Testis (tissue), 3 donors: ENCODE measurements around the gene ZFP36L2. TPM values are rescaled to one million over a fixed set of nuclear protein-coding genes. Genes with fewer than 3 reads are reported as not detected.

Experiments used
- DNase-seq: peaks from one replicate; pipeline ENCODE4 v3.0.0-alpha.2; 2019
- H3K27ac ChIP-seq, 2 donors: fragments of 200-600 bp; sonication (generic); one replicate each; pipeline ENCODE4 v1.5.1; 2019
- H3K27me3 ChIP-seq: fragments of 200-600 bp; sonication (generic); one replicate; pipeline ENCODE4 v1.5.1; 2019
- H3K36me3 ChIP-seq: fragments of 200-600 bp; sonication (generic); one replicate; pipeline ENCODE4 v1.5.1; 2017; ENCODE audit warnings: low read depth; ENCODE audit errors: missing control alignments
- H3K4me1 ChIP-seq: fragments of 200-600 bp; sonication (generic); one replicate; pipeline ENCODE4 v1.5.1; 2019
- H3K4me3 ChIP-seq, 2 donors: fragments of 200-600 bp; sonication (generic); one replicate each; pipeline ENCODE4 v1.5.1; 2017 to 2019
- H3K9me3 ChIP-seq: fragments of 200-600 bp; sonication (generic); one replicate; pipeline ENCODE4 v1.5.1; 2017
- CTCF ChIP-seq, 3 experiments: fragments of 450-650 bp in 2 of 3; fragments of 200-600 bp in 1 of 3; sonication (generic) in 1 of 3; IDR thresholded peaks; one replicate each; pipeline ENCODE4 v1.5.1; 2016 to 2019; ENCODE audit warnings: antibody characterized with exemption in 3 of 3, mild to moderate bottlenecking in 2 of 3, moderate library complexity in 1 of 3
- POLR2A ChIP-seq: fragments of 450-650 bp; IDR thresholded peaks from one replicate; pipeline ENCODE4 v1.6.1; 2017; ENCODE audit warnings: antibody characterized with exemption, mild to moderate bottlenecking, moderate library complexity
- WGBS, 2 donors: methylation state at CpG; one replicate each; pipeline ENCODE4 v1.1.5; 2018; 5-methylcytosine and 5-hydroxymethylcytosine counted together
- intact Hi-C: fragments of 100-400 bp; cut with DNase I; formaldehyde crosslinking; loops from one replicate; pipeline ENCODE4 v1.15.1; 2023; ENCODE audit warnings: low total_unique reads
- polyA plus RNA-seq: library from polyadenylated mRNA; stranded (reverse); fragments of 350-450 nt; fragmentation: Illumina TruSeq; extraction: RNeasy Lipid Tissue Mini Kit (QIAGEN cat#74804); gene quantifications from one replicate; pipeline ENCODE4 v1.2.3, GENCODE V29; 2014; ENCODE audit warnings: low read depth, low replicate concordance; ENCODE audit not compliant: insufficient read depth
- total RNA-seq, 2 donors: library from RNA; depleted of rRNA; stranded (reverse); fragments of >200 nt; gene quantifications; one replicate each; pipeline ENCODE4 v1.2.3, GENCODE V29; 2016

ZFP36L2 gene
- total and polyA plus RNA-seq, 3 donors from 2014 or later, result 35.7 to 54.4 (median 45.4) TPM

- WGBS, 2 donors, result 94 to 96% methylated on average over 4 to 6 of the region's 6 CpGs
- no peaks in the 10 kb centered on the region for H3K4me1 ChIP-seq
- peak overlapping the region in 1 of 2 donors; percentile 70 for H3K27ac ChIP-seq
- intact Hi-C loops, result no loop called here
- TF ChIP-seq POLR2A (no peak), CTCF (IDR thresholded peaks at IDR 0.05) (no peak)
- no peaks in the 10 kb centered on the region for H3K9me3 ChIP-seq
- H3K27me3 ChIP-seq, result no peaks in the 10 kb centered on the region
- no peak overlapping the region for H3K4me3 ChIP-seq
- H3K36me3 ChIP-seq, result no peaks in the 10 kb centered on the region
- no peak for DNase-seq
These were observed 40.1 kb downstream of the ZFP36L2 start for GRCh38 chr2:43186321-43186678.

GRCh38 chr2:43185146-43185545, 41.3 kb downstream of the ZFP36L2 start:
- H3K9me3 ChIP-seq, result no peaks in the 10 kb centered on the region
- no peak overlapping the region for H3K27ac ChIP-seq
- 88 to 95% methylated on average over 4 of the region's 4 CpGs for WGBS, 2 donors
- H3K27me3 ChIP-seq, result no peaks in the 10 kb centered on the region
- no peaks in the 10 kb centered on the region for H3K4me1 ChIP-seq
- intact Hi-C loops, result no loop called here
- no peak for TF ChIP-seq POLR2A
- no peak for TF ChIP-seq CTCF (IDR thresholded peaks at IDR 0.05)
- no peaks in the 10 kb centered on the region for H3K36me3 ChIP-seq
- H3K4me3 ChIP-seq, result no peak overlapping the region
- no peak for DNase-seq

GRCh38 chr2:43184339-43184895, 42.0 kb downstream of the ZFP36L2 start:
- no peak for DNase-seq
- no peaks in the 10 kb centered on the region for H3K36me3 ChIP-seq
- intact Hi-C loops, result no loop called here
- WGBS, 2 donors, result 86 to 91% methylated on average over 12 of the region's 12 CpGs
- peaks cover 1% of the 10 kb centered on the region for H3K4me1 ChIP-seq
- no peak overlapping the region for H3K4me3 ChIP-seq
- no peak overlapping the region for H3K27ac ChIP-seq
- H3K27me3 ChIP-seq, result no peaks in the 10 kb centered on the region
- H3K9me3 ChIP-seq, result no peaks in the 10 kb centered on the region
- TF ChIP-seq POLR2A (no peak), CTCF (IDR thresholded peaks at IDR 0.05) (no peak)

GRCh38 chr2:43183743-43184142, 42.7 kb downstream of the ZFP36L2 start:
- no peak for TF ChIP-seq POLR2A
- no peak for TF ChIP-seq CTCF (IDR thresholded peaks at IDR 0.05)
- no peak overlapping the region for H3K27ac ChIP-seq
- H3K36me3 ChIP-seq, result no peaks in the 10 kb centered on the region
- no peaks in the 10 kb centered on the region for H3K9me3 ChIP-seq
- DNase-seq, result no peak
- H3K4me1 ChIP-seq, result peaks cover 8% of the 10 kb centered on the region
- no peaks in the 10 kb centered on the region for H3K27me3 ChIP-seq
- intact Hi-C loops, result no loop called here
- no peak overlapping the region for H3K4me3 ChIP-seq
- WGBS, 2 donors, result 70 to 91% methylated on average over 5 of the region's 5 CpGs

- Histone ChIP-seq H3K36me3 (no peaks in the 10 kb centered on the region), H3K9me3 (no peaks in the 10 kb centered on the region), H3K4me1 (peaks cover 16% of the 10 kb centered on the region), H3K4me3 (no peak overlapping the region), H3K27ac (no peak overlapping the region), H3K27me3 (no peaks in the 10 kb centered on the region)
- TF ChIP-seq POLR2A (no peak), CTCF (IDR thresholded peaks at IDR 0.05) (no peak)
- WGBS, 2 donors, result 96 to 97% methylated on average over 8 of the region's 8 CpGs
- no peak for DNase-seq
- intact Hi-C loops, result no loop called here
These were observed 45.5 kb downstream of the ZFP36L2 start for GRCh38 chr2:43180897-43181296.
